Hepatocyte (in vitro differentiated cells): Measurements from ENCODE around the gene RBM38. TPM values are rescaled to one million over a fixed set of nuclear protein-coding genes. Genes with fewer than 3 reads are reported as not detected.

ENCODE experiments used
- DNase-seq: peaks from one replicate; pipeline ENCODE4 v3.0.0-alpha.2; 2016; ENCODE audit warnings: low spot score
- H2AFZ ChIP-seq: fragments of 200-600 bp; sonication (generic); 2 replicates; pipeline ENCODE4 v1.6.0; 2016; ENCODE audit warnings: antibody characterized with exemption, mild to moderate bottlenecking
- H3K27ac ChIP-seq: fragments of 200-600 bp; sonication (generic); 2 replicates; pipeline ENCODE4 v1.5.1; 2016; ENCODE audit warnings: mild to moderate bottlenecking
- H3K27me3 ChIP-seq: fragments of 200-600 bp; sonication (generic); 2 replicates; pipeline ENCODE4 v1.6.1; 2016
- H3K36me3 ChIP-seq: fragments of 200-600 bp; sonication (generic); replicated peaks from 2 replicates; pipeline ENCODE4 v1.5.1; 2016; ENCODE audit warnings: low read depth; ENCODE audit not compliant: insufficient read depth
- H3K4me1 ChIP-seq: fragments of 200-600 bp; sonication (generic); 2 replicates; pipeline ENCODE4 v1.5.1; 2016; ENCODE audit warnings: mild to moderate bottlenecking, moderate library complexity; ENCODE audit not compliant: insufficient read depth
- H3K4me2 ChIP-seq: fragments of 200-600 bp; sonication (generic); 2 replicates; pipeline ENCODE4 v1.6.0; 2016
- H3K4me3 ChIP-seq: fragments of 200-600 bp; sonication (generic); 2 replicates; pipeline ENCODE4 v1.5.1; 2016; ENCODE audit warnings: mild to moderate bottlenecking
- H3K79me2 ChIP-seq: fragments of 200-600 bp; sonication (generic); 2 replicates; pipeline ENCODE4 v1.6.0; 2017; ENCODE audit warnings: mild to moderate bottlenecking
- H3K9me2 ChIP-seq: fragments of 200-600 bp; sonication (generic); replicated peaks from 2 replicates; pipeline ENCODE4 v1.6.0; 2017; ENCODE audit warnings: mild to moderate bottlenecking; ENCODE audit not compliant: insufficient read depth
- H3K9me3 ChIP-seq: fragments of 200-600 bp; sonication (generic); 2 replicates; pipeline ENCODE4 v1.5.1; 2016; ENCODE audit warnings: low read depth, mild to moderate bottlenecking
- H4K20me1 ChIP-seq: fragments of 200-600 bp; sonication (generic); 2 replicates; pipeline ENCODE4 v1.6.0; 2016; ENCODE audit warnings: mild to moderate bottlenecking; ENCODE audit not compliant: insufficient read depth, poor library complexity, severe bottlenecking
- CTCF ChIP-seq: fragments of 200-600 bp; sonication (generic); IDR thresholded peaks from 2 replicates; pipeline ENCODE4 v1.5.1; 2016; ENCODE audit warnings: antibody characterized with exemption, mild to moderate bottlenecking; ENCODE audit not compliant: poor library complexity
- EZH2 ChIP-seq: fragments of 200-600 bp; sonication (generic); IDR thresholded peaks from 2 replicates; pipeline ENCODE4 v1.6.1; 2016; ENCODE audit warnings: antibody characterized with exemption, mild to moderate bottlenecking, borderline replicate concordance
- EZH2phosphoT487 ChIP-seq: fragments of 200-600 bp; sonication (generic); IDR thresholded peaks from one replicate; pipeline ENCODE4 v1.6.1; 2018; ENCODE audit warnings: antibody characterized with exemption, mild to moderate bottlenecking, low read depth, moderate library complexity; ENCODE audit not compliant: unreplicated experiment, severe bottlenecking
- WGBS: methylation state at CpG from one replicate; pipeline ENCODE4 v1.1.6; 2016; ENCODE audit warnings: low lambda C conversion rate; ENCODE audit errors: missing lambda C conversion rate; 5-methylcytosine and 5-hydroxymethylcytosine counted together
- polyA plus RNA-seq: library from polyadenylated mRNA; unstranded; fragments of >200 nt; fragmentation: Nextera tagmentation; extraction: Ambion mirVana; gene quantifications from 2 replicates; pipeline ENCODE4 v1.2.1, GENCODE V29; 2016
- total RNA-seq: library from RNA; depleted of rRNA; stranded (reverse); fragments of >200 nt; gene quantifications from 2 replicates; pipeline ENCODE4 v1.2.3, GENCODE V29; 2014

RBM38 gene
- total and polyA plus RNA-seq, 2 experiments from 2014 or later = 16.1 to 19.6 TPM

GRCh38 chr20:57379263-57379647 is 11.9 kb upstream of the RBM38 start:
- Histone ChIP-seq H3K27ac (no peak overlapping the region), H3K36me3 (no peaks in the 10 kb centered on the region), H4K20me1 (no peaks in the 10 kb centered on the region), H3K4me1 (no peaks in the 10 kb centered on the region), H2AFZ (no peak overlapping the region), H3K4me2 (no peak overlapping the region), H3K4me3 (no peak overlapping the region), H3K79me2 (no peaks in the 10 kb centered on the region), H3K9me3 (no peaks in the 10 kb centered on the region), H3K27me3 (no peaks in the 10 kb centered on the region), H3K9me2 (no peaks in the 10 kb centered on the region)
- DNase-seq = no peak
- 95% methylated on average over 5 of the region's 5 CpGs for WGBS
- TF ChIP-seq EZH2phosphoT487 (no peak), EZH2 (no peak), CTCF (no peak)

- Histone ChIP-seq H2AFZ (no peak overlapping the region), H3K4me1 (no peaks in the 10 kb centered on the region), H3K4me2 (no peak overlapping the region), H3K9me2 (no peaks in the 10 kb centered on the region), H3K9me3 (no peaks in the 10 kb centered on the region), H3K79me2 (no peaks in the 10 kb centered on the region), H3K27ac (no peak overlapping the region), H3K36me3 (no peaks in the 10 kb centered on the region), H3K27me3 (no peaks in the 10 kb centered on the region), H3K4me3 (no peak overlapping the region), H4K20me1 (no peaks in the 10 kb centered on the region)
- DNase-seq = no peak
- no peak for TF ChIP-seq EZH2
- TF ChIP-seq EZH2phosphoT487 = no peak
- no peak for TF ChIP-seq CTCF
- WGBS = 97% methylated on average over 10 of the region's 10 CpGs
These were observed 11.0 kb upstream of the RBM38 start for GRCh38 chr20:57380081-57380750.

DNA sequence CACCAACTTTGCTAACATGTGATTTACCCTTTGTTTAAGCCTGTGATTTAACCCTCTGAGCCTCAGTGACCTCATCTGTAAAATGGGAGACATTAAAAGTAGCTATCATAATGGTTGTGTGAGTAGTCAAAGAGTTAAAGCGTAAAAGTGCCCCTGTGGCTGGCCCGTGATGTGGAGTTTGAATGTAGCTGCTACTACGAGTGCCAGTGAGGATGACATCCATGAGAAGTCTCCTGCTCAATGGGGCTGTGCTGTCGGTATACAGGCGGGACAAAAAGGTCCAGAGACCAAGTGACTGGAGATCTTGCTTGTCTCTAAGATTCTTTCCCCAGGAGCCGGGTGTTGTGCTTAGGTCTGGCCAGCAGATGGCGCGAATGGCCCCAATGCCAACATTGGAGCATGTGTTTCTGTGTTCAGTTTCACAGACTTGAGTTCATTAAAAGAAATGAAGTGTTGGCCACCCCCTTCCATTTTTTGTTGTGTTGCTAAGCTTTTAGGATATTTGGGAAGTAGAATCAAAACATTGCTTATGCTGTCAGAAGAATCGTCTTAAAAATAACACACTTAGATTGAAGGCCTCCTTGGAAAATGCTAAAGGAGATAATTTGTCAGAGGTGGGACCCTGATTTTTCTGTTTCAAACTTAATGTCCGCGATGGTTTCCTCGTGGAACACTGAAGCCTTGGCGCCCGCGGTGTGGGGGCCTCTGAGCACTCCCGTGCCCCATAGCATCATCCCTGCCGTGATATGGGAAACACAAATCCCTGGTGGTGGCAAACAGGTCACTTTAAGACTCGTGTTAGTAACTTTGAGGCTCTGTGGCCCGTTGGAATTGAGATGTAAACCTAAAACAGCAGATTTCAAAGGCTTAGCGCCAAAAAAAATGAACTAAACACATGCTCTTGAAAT is 9.3 kb upstream of the RBM38 start:
- Histone ChIP-seq H3K27me3 (no peaks in the 10 kb centered on the region), H3K9me3 (no peaks in the 10 kb centered on the region), H3K4me2 (no peak overlapping the region), H3K79me2 (no peaks in the 10 kb centered on the region), H3K4me1 (no peaks in the 10 kb centered on the region), H2AFZ (no peak overlapping the region), H3K36me3 (no peaks in the 10 kb centered on the region), H3K9me2 (no peaks in the 10 kb centered on the region), H3K27ac (no peak overlapping the region), H3K4me3 (no peak overlapping the region), H4K20me1 (no peaks in the 10 kb centered on the region)
- DNase-seq = peak; percentile 86
- WGBS = 64% methylated on average over 20 of the region's 20 CpGs
- TF ChIP-seq EZH2 = no peak
- TF ChIP-seq CTCF = peak; percentile 86
- no peak for TF ChIP-seq EZH2phosphoT487
